A549 (cell line): ENCODE measurements around the gene GRAMD1A. TPM values are rescaled to one million over a fixed set of nuclear protein-coding genes. Genes with fewer than 3 reads are reported as not detected.

ENCODE experiments used
- ATAC-seq, 2 experiments: fragments of 200-7000 bp in 1 of 2; fragments of >200 bp in 1 of 2; cut with Nextera tagmentation in 1 of 2; cut with Tn5 transposase in 1 of 2; 3 replicates each; pipeline versions ENCODE4 v1.8.0 to v1.9.1; 2018 to 2020; ENCODE audit warnings: mild to moderate bottlenecking in 1 of 2, moderate library complexity in 1 of 2
- CTCF ChIA-PET: fragments of 300-600 bp; sonication (Branson Sonifier 250); formaldehyde crosslinking; extraction: SDS; loops from one replicate; lab custom pipeline; 2021; ENCODE audit warnings: antibody characterized with exemption, inconsistent platforms; lab: Yijun Ruan, JAX
- POLR2A ChIA-PET: fragments of 350-600 bp; formaldehyde crosslinking; extraction: SDS; loops from one replicate; lab custom pipeline; 2021; ENCODE audit warnings: antibody characterized with exemption, inconsistent platforms; lab: Yijun Ruan, JAX
- DNase-seq, 2 experiments: peaks; one replicate each; pipeline versions ENCODE4 v3.0.0 to v3.0.0-alpha.2; 2011 to 2016; ENCODE audit warnings: low read depth in 1 of 2, low spot score in 1 of 2
- FAIRE-seq: peaks from 2 replicates; lab custom pipeline; 2011; peaks lifted over from hg19 to GRCh38; lab: Jason Lieb, UNC
- H3K27ac ChIP-seq, 2 experiments: fragments of >200 bp; sonication (Bioruptor Twin); formaldehyde crosslinking; 3 replicates each; pipeline ENCODE4 v1.5.1; 2016 to 2017
- H3K4me1 ChIP-seq: fragments of >200 bp; sonication (Bioruptor Twin); formaldehyde crosslinking; 3 replicates; pipeline ENCODE4 v1.6.1; 2016
- H3K4me2 ChIP-seq: fragments of >200 bp; sonication (Bioruptor Twin); formaldehyde crosslinking; 3 replicates; pipeline ENCODE4 v1.6.1; 2016
- H3K4me3 ChIP-seq: fragments of >200 bp; sonication (Bioruptor Twin); formaldehyde crosslinking; 3 replicates; pipeline ENCODE4 v1.5.1; 2016
- H3K9me3 ChIP-seq: fragments of >200 bp; sonication (Bioruptor Twin); formaldehyde crosslinking; 3 replicates; pipeline ENCODE4 v1.6.1; 2016
- ATOH8 ChIP-seq: fragments of 250-450 bp; sonication (Bioruptor Pico); IDR thresholded peaks from 2 replicates; pipeline ENCODE4 v1.5.0; 2020; ENCODE audit warnings: low read depth, mild to moderate bottlenecking, moderate library complexity
- EHMT2 ChIP-seq: fragments of 200-600 bp; sonication (generic); IDR thresholded peaks from 2 replicates; pipeline ENCODE4 v1.6.1; 2016; ENCODE audit warnings: antibody characterized with exemption, low read depth, mild to moderate bottlenecking, moderate library complexity
- ELK1 ChIP-seq: fragments of 150-350 bp; IDR thresholded peaks from 2 replicates; pipeline ENCODE4 v1.6.1; 2014; ENCODE audit warnings: low read depth, mild to moderate bottlenecking, low read length
- ESRRA ChIP-seq: fragments of 150-350 bp; IDR thresholded peaks from 2 replicates; pipeline ENCODE4 v1.6.1; 2014; ENCODE audit warnings: mild to moderate bottlenecking, low read length, borderline replicate concordance
- HDAC2 ChIP-seq: fragments of 200-600 bp; sonication (generic); IDR thresholded peaks from 2 replicates; pipeline ENCODE4 v1.6.1; 2016
- HEYL ChIP-seq: fragments of 250-450 bp; sonication (Bioruptor Pico); IDR thresholded peaks from 2 replicates; pipeline ENCODE4 v1.8.0; 2021; ENCODE audit warnings: mild to moderate bottlenecking, moderate library complexity
- HOXB5 ChIP-seq: fragments of 250-450 bp; sonication (Bioruptor Pico); IDR thresholded peaks from 2 replicates; pipeline ENCODE4 v1.5.0; 2020; ENCODE audit warnings: mild to moderate bottlenecking, moderate library complexity
- JUNB ChIP-seq: fragments of >200 bp; sonication (Bioruptor Twin); formaldehyde crosslinking; IDR thresholded peaks from 2 replicates; pipeline ENCODE4 v1.6.1; 2016
- KDM5A ChIP-seq: fragments of 200-600 bp; sonication (generic); IDR thresholded peaks from 2 replicates; pipeline ENCODE4 v1.6.1; 2016; ENCODE audit warnings: antibody characterized with exemption, mild to moderate bottlenecking
- MAFK ChIP-seq: fragments of 450-650 bp; IDR thresholded peaks from 2 replicates; pipeline ENCODE4 v1.6.1; 2014; ENCODE audit not compliant: partially characterized antibody
- MAX ChIP-seq: IDR thresholded peaks from 2 replicates; pipeline ENCODE4 v1.6.1; 2012
- PBX3 ChIP-seq: IDR thresholded peaks from 2 replicates; pipeline ENCODE4 v1.6.1; 2012
- RARB ChIP-seq: fragments of 250-450 bp; sonication (Bioruptor Pico); IDR thresholded peaks from 2 replicates; pipeline ENCODE4 v1.8.0; 2021; ENCODE audit warnings: mild to moderate bottlenecking, moderate library complexity
- RCOR1 ChIP-seq: fragments of 150-350 bp; IDR thresholded peaks from 2 replicates; pipeline ENCODE4 v1.6.1; 2014; ENCODE audit warnings: antibody characterized with exemption, low read length, low read depth
- RNF2 ChIP-seq: fragments of 200-600 bp; sonication (generic); IDR thresholded peaks from 2 replicates; pipeline ENCODE4 v1.6.1; 2016; ENCODE audit warnings: low read depth, mild to moderate bottlenecking, antibody characterized with exemption, moderate library complexity, borderline replicate concordance
- SMC3 ChIP-seq: fragments of >200 bp; sonication (Bioruptor Twin); formaldehyde crosslinking; IDR thresholded peaks from 3 replicates; pipeline ENCODE4 v1.6.1; 2018; ENCODE audit warnings: inconsistent platforms
- TP53 ChIP-seq: fragments of 250-450 bp; sonication (Bioruptor Pico); IDR thresholded peaks from 2 replicates; pipeline ENCODE4 v1.5.0; 2021; ENCODE audit warnings: mild to moderate bottlenecking, moderate library complexity
- ZC3H11A ChIP-seq: fragments of 450-650 bp; IDR thresholded peaks from 2 replicates; pipeline ENCODE4 v1.6.1; 2014; ENCODE audit warnings: antibody characterized with exemption, mild to moderate bottlenecking
- WGBS: methylation state at CpG from one replicate; pipeline ENCODE4 v1.1.6; 2017; ENCODE audit errors: missing lambda C conversion rate; 5-methylcytosine and 5-hydroxymethylcytosine counted together
- polyA plus RNA-seq, 4 experiments: library from polyadenylated mRNA; depleted of rRNA in 3 of 4; stranded (reverse); fragments of >200 nt; fragmentation: RNase III in 1 of 4; extraction: RNeasy Plus Mini Kit Qiagen cat#74134 plus additional on column Dnase treatment in 1 of 4; gene quantifications; 2 replicates in 3 of 4; 3 replicates in 1 of 4; pipeline ENCODE4 v1.2.3, GENCODE V29; 2011 to 2017
- TF ChIP-seq, protein P1 (sequence below): fragments of >200 bp; sonication (Bioruptor Twin); formaldehyde crosslinking; IDR thresholded peaks from 3 replicates; pipeline ENCODE4 v1.6.1; 2016
- TF ChIP-seq, protein P2 (sequence below): fragments of 250-450 bp; sonication (Bioruptor Pico); IDR thresholded peaks from 2 replicates; pipeline ENCODE4 v1.5.0; 2021; ENCODE audit warnings: mild to moderate bottlenecking, moderate library complexity, borderline replicate concordance
- TF ChIP-seq, protein P3 (sequence below): IDR thresholded peaks from 2 replicates; pipeline ENCODE4 v1.6.1; 2012; ENCODE audit warnings: low read depth, borderline replicate concordance
- TF ChIP-seq, protein P4 (sequence below): fragments of >200 bp; sonication (Bioruptor Twin); formaldehyde crosslinking; IDR thresholded peaks from 2 replicates; pipeline ENCODE4 v1.6.1; 2016

Gene GRAMD1A
- polyA plus RNA-seq, 2 of the 4 experiments (the other 2 are of a cell fraction) = 128 to 184 TPM

DNA sequence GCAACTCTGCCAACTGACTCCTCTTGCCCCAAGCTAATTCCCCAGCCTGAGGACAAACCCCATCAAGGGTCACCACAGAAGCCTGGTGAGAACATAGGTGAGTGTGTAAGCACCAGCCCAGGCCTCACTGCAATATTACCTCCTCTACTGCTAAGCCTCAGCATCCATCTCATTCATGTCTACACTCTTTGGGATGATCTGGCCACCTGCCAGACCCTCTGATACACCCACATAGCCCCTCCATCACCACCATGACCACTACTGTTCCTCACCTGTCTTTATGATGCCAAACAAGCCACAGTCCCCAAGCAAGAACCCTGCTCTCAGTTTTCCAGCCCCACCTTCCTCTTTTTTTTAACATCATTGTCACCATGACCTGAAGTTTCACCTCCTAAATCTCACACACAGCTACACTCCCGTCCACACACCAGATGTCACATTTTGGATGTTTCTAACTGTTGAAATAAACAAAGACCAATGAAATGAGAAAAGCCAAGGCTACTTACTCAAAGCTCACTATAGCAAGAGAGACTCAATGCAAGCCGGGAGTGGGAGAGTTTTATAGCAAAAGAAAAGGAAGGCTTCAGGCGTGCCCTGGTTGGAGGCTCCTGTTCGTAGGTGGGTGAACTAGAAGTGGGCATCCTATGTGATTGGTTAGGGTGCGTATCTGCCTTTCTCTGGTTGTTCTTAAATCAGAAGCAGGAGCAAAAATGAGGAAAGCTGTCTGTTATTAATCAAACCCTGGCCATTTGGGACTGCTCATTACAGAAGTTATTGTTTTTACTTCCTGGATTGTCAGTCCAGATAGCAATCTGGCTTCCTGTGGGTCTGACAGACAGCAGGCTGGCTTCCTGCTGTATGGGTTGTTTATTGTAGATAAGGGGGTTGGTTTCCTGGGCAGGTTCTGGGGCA, 38.1 kb upstream of the GRAMD1A start:
- peak overlapping the region; percentile 94; the same call in 1 of the 3 replicates for H3K4me2 ChIP-seq
- peaks cover 59% of the 10 kb centered on the region for H3K9me3 ChIP-seq
- TF ChIP-seq, protein P1, sequence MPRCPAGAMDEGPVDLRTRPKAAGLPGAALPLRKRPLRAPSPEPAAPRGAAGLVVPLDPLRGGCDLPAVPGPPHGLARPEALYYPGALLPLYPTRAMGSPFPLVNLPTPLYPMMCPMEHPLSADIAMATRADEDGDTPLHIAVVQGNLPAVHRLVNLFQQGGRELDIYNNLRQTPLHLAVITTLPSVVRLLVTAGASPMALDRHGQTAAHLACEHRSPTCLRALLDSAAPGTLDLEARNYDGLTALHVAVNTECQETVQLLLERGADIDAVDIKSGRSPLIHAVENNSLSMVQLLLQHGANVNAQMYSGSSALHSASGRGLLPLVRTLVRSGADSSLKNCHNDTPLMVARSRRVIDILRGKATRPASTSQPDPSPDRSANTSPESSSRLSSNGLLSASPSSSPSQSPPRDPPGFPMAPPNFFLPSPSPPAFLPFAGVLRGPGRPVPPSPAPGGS = no peak
- TF ChIP-seq, protein P2, sequence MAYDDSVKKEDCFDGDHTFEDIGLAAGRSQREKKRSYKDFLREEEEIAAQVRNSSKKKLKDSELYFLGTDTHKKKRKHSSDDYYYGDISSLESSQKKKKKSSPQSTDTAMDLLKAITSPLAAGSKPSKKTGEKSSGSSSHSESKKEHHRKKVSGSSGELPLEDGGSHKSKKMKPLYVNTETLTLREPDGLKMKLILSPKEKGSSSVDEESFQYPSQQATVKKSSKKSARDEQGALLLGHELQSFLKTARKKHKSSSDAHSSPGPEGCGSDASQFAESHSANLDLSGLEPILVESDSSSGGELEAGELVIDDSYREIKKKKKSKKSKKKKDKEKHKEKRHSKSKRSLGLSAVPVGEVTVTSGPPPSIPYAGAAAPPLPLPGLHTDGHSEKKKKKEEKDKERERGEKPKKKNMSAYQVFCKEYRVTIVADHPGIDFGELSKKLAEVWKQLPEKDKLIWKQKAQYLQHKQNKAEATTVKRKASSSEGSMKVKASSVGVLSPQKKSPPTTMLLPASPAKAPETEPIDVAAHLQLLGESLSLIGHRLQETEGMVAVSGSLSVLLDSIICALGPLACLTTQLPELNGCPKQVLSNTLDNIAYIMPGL (CRISPR knock-in tag) = no peak
- TF ChIP-seq PBX3 (no peak), HDAC2 (no peak), HEYL (CRISPR knock-in tag) (no peak), RCOR1 (no peak), MAX (no peak), ATOH8 (CRISPR knock-in tag) (no peak), ESRRA (no peak), TP53 (no peak), SMC3 (no peak), MAFK (no peak)
- TF ChIP-seq, protein P3, sequence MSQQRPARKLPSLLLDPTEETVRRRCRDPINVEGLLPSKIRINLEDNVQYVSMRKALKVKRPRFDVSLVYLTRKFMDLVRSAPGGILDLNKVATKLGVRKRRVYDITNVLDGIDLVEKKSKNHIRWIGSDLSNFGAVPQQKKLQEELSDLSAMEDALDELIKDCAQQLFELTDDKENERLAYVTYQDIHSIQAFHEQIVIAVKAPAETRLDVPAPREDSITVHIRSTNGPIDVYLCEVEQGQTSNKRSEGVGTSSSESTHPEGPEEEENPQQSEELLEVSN = no peak
- H3K27ac ChIP-seq = no peak overlapping the region
- FAIRE-seq (no peak), DNase-seq (no peak), ATAC-seq (no peak)
- WGBS = 90% methylated on average over 5 of the region's 5 CpGs
- ChIA-PET CTCF (interaction anchor here (0.7 to 61.4 kb wide), 12 partner anchors 11 to 1748 kb away, joined by 3 to 1860 read pairs (median 4); partner anchors contain the start of genes GRAMD1A and SCN1B), POLR2A (no interaction called here)
- no peak overlapping the region for H3K4me3 ChIP-seq
- peaks cover 11% of the 10 kb centered on the region; the same call in 1 of the 3 replicates for H3K4me1 ChIP-seq

DNA sequence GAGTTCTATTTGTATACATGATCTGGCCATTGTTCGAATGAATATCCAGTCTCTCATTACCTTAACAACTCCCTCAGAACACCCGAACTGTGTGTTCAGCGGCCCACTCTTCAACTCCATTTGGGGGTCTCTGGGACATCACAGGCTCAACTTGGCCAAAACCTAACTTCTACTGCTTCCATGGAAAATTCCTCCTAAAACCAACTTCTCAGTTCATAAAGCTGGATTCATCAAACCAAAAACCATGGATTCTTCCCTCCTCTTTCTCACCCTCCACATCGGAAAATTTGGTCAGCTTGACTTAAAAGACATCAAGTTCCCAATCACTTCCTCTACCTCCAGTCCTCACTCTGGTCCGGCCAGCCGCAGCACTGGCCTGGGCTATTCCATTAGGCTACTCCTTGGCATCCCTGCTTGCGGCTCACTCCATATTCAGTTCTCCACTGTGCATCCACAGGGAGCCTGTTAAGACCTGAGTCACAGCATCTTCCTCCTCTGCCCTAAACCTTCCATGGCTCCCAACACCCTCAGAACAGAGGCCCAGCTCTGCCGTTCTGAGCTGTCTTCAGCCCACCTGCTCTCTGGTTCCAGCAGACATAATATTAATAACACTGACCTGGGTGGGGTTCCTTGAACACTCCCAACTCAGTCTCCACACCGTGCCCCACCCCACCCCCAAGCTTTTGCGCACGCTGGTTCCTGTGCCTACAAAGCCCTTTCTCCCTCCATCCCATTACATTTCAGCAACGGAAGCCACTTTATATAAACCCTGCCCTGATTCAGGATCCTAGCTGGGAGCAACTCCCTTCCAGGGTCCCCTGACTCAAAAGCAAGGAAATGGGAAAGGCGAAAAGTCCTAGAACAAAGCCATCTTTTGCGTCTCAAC, 37.2 kb upstream of the GRAMD1A start:
- Histone ChIP-seq H3K4me3 (peak overlapping the region; percentile 87), H3K4me1 (peaks cover 11% of the 10 kb centered on the region; the same call in 1 of the 3 replicates)
- POLR2A ChIA-PET = no interaction called here
- WGBS = 89% methylated on average over 14 of the region's 14 CpGs
- TF ChIP-seq EHMT2 (no peak), RARB (CRISPR knock-in tag) (no peak), JUNB (no peak), RNF2 (no peak), HOXB5 (CRISPR knock-in tag) (no peak), ESRRA (no peak), KDM5A (no peak), PBX3 (no peak), ELK1 (no peak), ZC3H11A (no peak)
- TF ChIP-seq, protein P4, sequence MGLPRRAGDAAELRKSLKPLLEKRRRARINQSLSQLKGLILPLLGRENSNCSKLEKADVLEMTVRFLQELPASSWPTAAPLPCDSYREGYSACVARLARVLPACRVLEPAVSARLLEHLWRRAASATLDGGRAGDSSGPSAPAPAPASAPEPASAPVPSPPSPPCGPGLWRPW = no peak
- TF ChIP-seq, all 56 proteins: peak for 0
- FAIRE-seq (no peak), DNase-seq (no peak), ATAC-seq (no peak)
- peak overlapping the region; percentile 86 to 90; a peak in 5 of 6 replicates for H3K27ac ChIP-seq
- peaks cover 50% of the 10 kb centered on the region for H3K9me3 ChIP-seq
- CTCF ChIA-PET = interaction anchor here (0.6 to 61.4 kb wide), 9 partner anchors 10 to 424 kb away, joined by 3 to 1860 read pairs (median 5); partner anchors contain the start of genes GRAMD1A and SCN1B
- peak overlapping the region; percentile 94 for H3K4me2 ChIP-seq
